Thoracic aorta (tissue), 2 donors: ENCODE results near the gene AP2A1. TPM values are rescaled to one million over a fixed set of nuclear protein-coding genes. Genes with fewer than 3 reads are reported as not detected.

Experiments used
- ATAC-seq: fragments of 150-250 bp; one replicate; pipeline ENCODE4 v1.8.0; 2017; ENCODE audit warnings: low read depth; ENCODE audit not compliant: insufficient number of reproducible peaks, low FRiP score
- DNase-seq: peaks from one replicate; pipeline ENCODE4 v3.0.0-alpha.2; 2020; ENCODE audit warnings: low spot score
- H3K27ac ChIP-seq, 2 donors: fragments of 200-600 bp; sonication (generic); 1 replicate in 1 of 2; 2 replicates in 1 of 2; pipeline ENCODE4 v1.5.1; 2016; ENCODE audit warnings: mild to moderate bottlenecking in 2 of 2, moderate library complexity in 2 of 2
- H3K27me3 ChIP-seq: fragments of 200-600 bp; sonication (generic); replicated peaks from 2 replicates; pipeline ENCODE4 v1.6.0; 2016; ENCODE audit warnings: mild to moderate bottlenecking; ENCODE audit not compliant: insufficient read depth
- H3K36me3 ChIP-seq: fragments of 200-600 bp; sonication (generic); one replicate; pipeline ENCODE4 v1.5.1; 2016
- H3K4me1 ChIP-seq, 2 donors: fragments of 200-600 bp; sonication (generic); 1 replicate in 1 of 2; 2 replicates in 1 of 2; pipeline versions ENCODE4 v1.5.1 to v1.6.0; 2016; ENCODE audit warnings: low read depth in 2 of 2, mild to moderate bottlenecking in 1 of 2; ENCODE audit not compliant: control insufficient read depth in 1 of 2
- H3K4me3 ChIP-seq: fragments of 200-600 bp; sonication (generic); 2 replicates; pipeline ENCODE4 v1.5.1; 2016; ENCODE audit warnings: mild to moderate bottlenecking
- H3K9me3 ChIP-seq: fragments of 200-600 bp; sonication (generic); 2 replicates; pipeline ENCODE4 v1.5.1; 2016
- total RNA-seq, 2 donors: library from RNA; depleted of rRNA; stranded (reverse); fragments of >200 nt; gene quantifications; one replicate each; pipeline versions ENCODE4 v1.1.0 to v1.2.3, GENCODE V29; 2016
- TF ChIP-seq, protein P1 (sequence below): fragments of 200-600 bp; sonication (generic); IDR thresholded peaks from one replicate; pipeline ENCODE4 v1.5.1; 2019; ENCODE audit warnings: antibody characterized with exemption

The AP2A1 gene
- total RNA-seq, 2 donors from 2014 or later = 81.1 to 89.7 TPM

DNA sequence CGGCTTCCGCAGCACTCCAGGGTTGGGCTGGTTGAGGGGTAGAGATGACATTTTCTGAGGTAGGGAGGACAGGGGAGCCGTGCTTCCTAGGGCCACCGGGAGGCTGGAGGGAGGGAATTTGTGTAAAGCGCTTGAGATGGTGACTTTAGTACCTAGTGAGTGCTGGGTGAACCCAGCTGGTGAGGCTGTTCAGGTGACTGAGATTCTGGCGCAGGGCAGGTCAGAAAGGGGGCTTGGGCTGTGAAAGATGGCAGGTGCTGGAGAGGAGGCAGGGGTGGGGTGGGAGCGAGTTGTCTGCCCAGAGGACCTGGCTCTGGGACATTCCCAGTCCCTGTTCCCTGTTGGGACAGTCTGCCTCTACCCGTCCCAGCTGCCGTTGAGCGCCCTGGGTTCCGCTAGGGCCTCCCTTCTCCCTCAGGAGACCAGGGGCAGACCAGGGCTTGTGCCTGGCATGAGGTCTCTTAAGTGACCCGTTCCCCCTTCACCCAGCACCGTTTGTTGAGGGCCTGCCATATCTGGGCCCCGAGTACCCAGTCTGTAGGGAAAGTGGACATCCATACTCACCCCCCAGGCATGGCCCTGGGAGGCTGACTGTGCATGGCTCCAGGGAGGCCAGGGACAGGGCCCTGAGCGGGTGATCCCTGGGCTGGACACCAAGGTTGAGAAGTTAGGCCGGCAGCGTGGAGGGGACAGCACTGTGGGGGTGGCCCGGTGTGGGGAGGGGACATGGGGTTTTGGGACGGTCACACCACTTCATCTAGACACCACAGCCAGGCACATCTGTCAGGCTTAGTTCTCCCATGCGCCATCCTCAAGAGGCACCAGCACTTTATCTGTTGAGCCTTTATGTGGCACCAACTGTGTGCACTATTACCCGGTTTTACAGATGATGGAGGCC, 89.1 kb downstream of the AP2A1 start:
- H3K4me3 ChIP-seq = no peak overlapping the region
- TF ChIP-seq, protein P1, sequence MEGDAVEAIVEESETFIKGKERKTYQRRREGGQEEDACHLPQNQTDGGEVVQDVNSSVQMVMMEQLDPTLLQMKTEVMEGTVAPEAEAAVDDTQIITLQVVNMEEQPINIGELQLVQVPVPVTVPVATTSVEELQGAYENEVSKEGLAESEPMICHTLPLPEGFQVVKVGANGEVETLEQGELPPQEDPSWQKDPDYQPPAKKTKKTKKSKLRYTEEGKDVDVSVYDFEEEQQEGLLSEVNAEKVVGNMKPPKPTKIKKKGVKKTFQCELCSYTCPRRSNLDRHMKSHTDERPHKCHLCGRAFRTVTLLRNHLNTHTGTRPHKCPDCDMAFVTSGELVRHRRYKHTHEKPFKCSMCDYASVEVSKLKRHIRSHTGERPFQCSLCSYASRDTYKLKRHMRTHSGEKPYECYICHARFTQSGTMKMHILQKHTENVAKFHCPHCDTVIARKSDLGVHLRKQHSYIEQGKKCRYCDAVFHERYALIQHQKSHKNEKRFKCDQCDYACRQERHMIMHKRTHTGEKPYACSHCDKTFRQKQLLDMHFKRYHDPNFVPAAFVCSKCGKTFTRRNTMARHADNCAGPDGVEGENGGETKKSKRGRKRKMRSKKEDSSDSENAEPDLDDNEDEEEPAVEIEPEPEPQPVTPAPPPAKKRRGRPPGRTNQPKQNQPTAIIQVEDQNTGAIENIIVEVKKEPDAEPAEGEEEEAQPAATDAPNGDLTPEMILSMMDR = no peak
- no peak overlapping the region for H3K27ac ChIP-seq
- ATAC-seq (no peak), DNase-seq (no peak)
- peaks cover 7 to 27% of the 10 kb centered on the region in 2 donors for H3K4me1 ChIP-seq
- H3K36me3 ChIP-seq = peaks cover 47% of the 10 kb centered on the region
- no peaks in the 10 kb centered on the region for H3K27me3 ChIP-seq
- no peaks in the 10 kb centered on the region for H3K9me3 ChIP-seq

DNA sequence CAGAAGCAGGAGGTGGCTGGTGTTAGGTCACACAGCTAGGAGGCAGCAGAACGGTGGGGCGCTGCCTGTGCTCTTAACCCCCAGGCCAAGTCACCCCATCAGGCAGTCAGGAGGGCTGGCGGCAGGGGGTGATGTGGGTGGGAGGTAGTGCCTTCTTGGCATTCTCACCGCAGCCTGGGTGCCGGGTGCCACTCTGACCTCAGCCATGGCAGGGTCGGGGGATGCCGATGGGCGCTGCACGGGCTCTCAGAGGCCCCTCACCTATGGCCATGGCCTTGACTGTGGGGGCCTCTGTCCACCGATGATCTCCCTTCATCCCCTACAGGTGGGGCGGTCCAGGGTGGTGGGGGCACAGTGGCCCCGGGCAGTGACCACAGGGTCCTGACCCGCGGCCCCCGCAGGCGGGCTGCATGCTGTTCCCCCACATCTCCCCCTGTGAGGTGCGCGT, 89.8 kb downstream of the AP2A1 start:
- peaks cover 50% of the 10 kb centered on the region for H3K36me3 ChIP-seq
- ATAC-seq (no peak), DNase-seq (no peak)
- TF ChIP-seq, protein P1 = no peak
- peaks cover 7 to 27% of the 10 kb centered on the region in 2 donors for H3K4me1 ChIP-seq
- H3K4me3 ChIP-seq = no peak overlapping the region
- no peak overlapping the region for H3K27ac ChIP-seq
- no peaks in the 10 kb centered on the region for H3K27me3 ChIP-seq
- H3K9me3 ChIP-seq = no peaks in the 10 kb centered on the region

Other genes with a start within 250 kb of the AP2A1 start
- 100 to 1,000 TPM in 1 of 2 donors, 10 to 100 TPM in 1; 65.3 to 111 TPM for gene RCN3, start 239.0 kb upstream of the AP2A1 start, total RNA-seq
- gene NOSIP, start 186.4 kb upstream of the AP2A1 start, total RNA-seq = 10 to 100 TPM; 30.8 to 46.8 TPM
- gene PRRG2, start 185.7 kb upstream of the AP2A1 start, total RNA-seq = not detected
- gene PRR12, start 175.8 kb upstream of the AP2A1 start, total RNA-seq = 10 to 100 TPM; 12.4 to 24.5 TPM
- 100 to 1,000 TPM in 1 of 2 donors, 10 to 100 TPM in 1; 82.2 to 188 TPM for gene RRAS, start 126.9 kb upstream of the AP2A1 start, total RNA-seq
- 10 to 100 TPM; 27.3 to 30.6 TPM for gene SCAF1, start 124.8 kb upstream of the AP2A1 start, total RNA-seq
- gene IRF3, start 101.1 kb upstream of the AP2A1 start, total RNA-seq = 10 to 100 TPM; 33.2 to 52.9 TPM
- gene BCL2L12, start 101.1 kb upstream of the AP2A1 start, total RNA-seq = 1 to 10 TPM; 2.5 to 3.0 TPM
- gene PRMT1, start 89.7 kb upstream of the AP2A1 start, total RNA-seq = 100 to 1,000 TPM; 116 to 118 TPM
- 1 to 10 TPM; 2.8 to 6.4 TPM for gene ADM5, start 77.4 kb upstream of the AP2A1 start, total RNA-seq
- 1 to 10 TPM; 2.5 to 3.9 TPM for gene CPT1C, start 75.9 kb upstream of the AP2A1 start, total RNA-seq
- gene TSKS, start 3.7 kb upstream of the AP2A1 start, total RNA-seq = not detected
- 10 to 100 TPM; 23.6 to 27.3 TPM for gene FUZ, start 46.3 kb downstream of the AP2A1 start, total RNA-seq
- gene MED25, start 51.3 kb downstream of the AP2A1 start, total RNA-seq = 10 to 100 TPM; 29.8 to 37.0 TPM
- 10 to 100 TPM; 62.9 to 72.2 TPM for gene PTOV1, start 84.2 kb downstream of the AP2A1 start, total RNA-seq
- 10 to 100 TPM; 55.8 to 78.7 TPM for gene PNKP, start 100.6 kb downstream of the AP2A1 start, total RNA-seq
- 10 to 100 TPM; 15.2 to 20.7 TPM for gene AKT1S1, start 110.4 kb downstream of the AP2A1 start, total RNA-seq
- gene TBC1D17, start 110.7 kb downstream of the AP2A1 start, total RNA-seq = 10 to 100 TPM; 27.9 to 31.7 TPM
- gene IL4I1, start 129.9 kb downstream of the AP2A1 start, total RNA-seq = 1 to 10 TPM; 1.5 to 2.2 TPM
- gene ATF5, start 162.2 kb downstream of the AP2A1 start, total RNA-seq = 1 to 10 TPM; 8.4 to 9.8 TPM
- gene NUP62, start 162.5 kb downstream of the AP2A1 start, total RNA-seq = 10 to 100 TPM; 29.9 to 34.3 TPM
- 10 to 100 TPM in 1 of 2 donors, 1 to 10 TPM in 1; 2.8 to 10.0 TPM for gene SIGLEC11, start 194.2 kb downstream of the AP2A1 start, total RNA-seq